ENCODE data around the gene SCGB2B2.
"Not testable (repeated sequence)": the region's sequence is repeated elsewhere in the genome, so short reads cannot be mapped to it uniquely, and the experiment has no call there.

SCGB2B2 gene

DNA sequence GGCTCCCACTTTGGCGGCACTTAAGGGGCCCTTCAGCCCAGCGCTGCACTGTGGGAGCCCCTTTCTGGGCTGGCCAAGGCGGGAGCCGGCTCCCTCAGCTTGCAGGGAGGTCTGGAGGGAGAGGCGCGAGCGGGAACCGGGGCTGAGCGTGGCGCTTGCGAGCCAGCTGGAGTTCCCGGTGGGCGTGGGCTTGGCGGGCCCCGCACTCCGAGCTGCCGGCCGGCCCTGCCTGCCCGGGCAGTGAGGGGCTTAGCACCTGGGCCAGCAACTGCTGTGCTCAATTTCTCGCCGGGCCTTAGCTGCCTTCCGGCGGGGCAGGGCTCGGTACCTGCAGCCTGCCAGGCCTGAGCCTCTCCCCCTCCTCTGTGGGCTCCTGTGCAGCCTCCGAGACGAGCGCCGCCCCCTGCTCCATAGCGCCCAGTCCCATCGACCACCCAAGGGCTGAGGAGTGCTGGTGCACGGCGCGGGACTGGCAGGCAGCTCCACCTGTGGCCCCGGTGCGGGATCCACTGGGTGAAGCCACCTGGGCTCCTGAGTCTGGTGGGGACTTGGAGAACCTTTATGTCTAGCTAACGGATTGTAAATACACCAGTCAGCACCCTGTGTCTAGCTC is 8.8 kb downstream of the SCGB2B2 start:
- DNase-seq, result not testable (repeated sequence)

DNA sequence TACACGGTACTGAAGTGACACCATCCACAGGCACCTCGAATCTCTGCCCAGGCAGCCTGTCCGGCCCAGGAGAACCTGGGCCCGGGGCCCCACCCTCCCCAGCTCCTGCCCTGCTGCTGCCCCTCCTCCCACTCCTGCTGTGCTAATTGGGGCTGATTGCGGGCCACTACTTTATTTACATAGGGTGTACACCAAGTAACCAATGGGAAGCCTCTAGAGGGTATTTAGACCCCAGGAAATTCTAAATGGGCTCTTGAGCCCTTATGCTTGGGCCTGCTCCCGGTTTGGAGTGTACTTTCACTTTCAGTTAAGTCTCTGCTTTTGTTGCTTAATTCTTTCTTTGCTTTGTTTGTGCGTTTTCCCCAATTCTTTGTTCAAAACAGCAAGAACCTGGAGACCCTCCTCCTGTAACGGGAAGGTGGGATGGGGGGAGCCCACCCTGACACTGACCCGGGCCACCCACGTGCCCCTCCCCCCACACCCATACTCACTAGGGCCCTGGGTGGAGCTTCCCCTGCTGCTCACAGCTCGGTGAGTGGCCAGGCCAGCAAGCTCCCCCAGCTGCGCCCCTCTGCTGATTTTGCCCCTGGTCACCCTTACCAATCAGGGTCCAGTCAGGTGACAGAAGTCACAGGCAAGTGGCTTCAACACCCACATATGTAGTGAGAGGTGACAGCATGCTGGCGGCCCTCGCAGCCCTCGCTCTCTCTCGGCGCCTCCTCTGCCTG is 9.4 kb downstream of the SCGB2B2 start:
- no peak for DNase-seq

DNA sequence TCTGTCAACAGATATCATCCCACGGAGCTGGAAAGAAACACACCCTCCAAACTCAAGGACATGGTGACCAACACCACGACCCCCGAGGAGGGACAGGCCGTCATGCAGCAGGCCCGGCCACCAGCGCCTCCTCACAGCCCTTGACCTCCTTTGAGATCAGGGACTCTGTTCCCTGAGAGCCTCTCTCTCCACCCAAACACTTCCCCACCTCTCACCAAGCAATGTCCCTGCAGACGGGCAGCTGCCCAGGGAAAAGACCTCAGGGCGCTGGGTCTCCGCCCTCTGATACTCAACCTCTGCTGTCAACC is 10.0 kb downstream of the SCGB2B2 start:
- no peak for DNase-seq

DNA sequence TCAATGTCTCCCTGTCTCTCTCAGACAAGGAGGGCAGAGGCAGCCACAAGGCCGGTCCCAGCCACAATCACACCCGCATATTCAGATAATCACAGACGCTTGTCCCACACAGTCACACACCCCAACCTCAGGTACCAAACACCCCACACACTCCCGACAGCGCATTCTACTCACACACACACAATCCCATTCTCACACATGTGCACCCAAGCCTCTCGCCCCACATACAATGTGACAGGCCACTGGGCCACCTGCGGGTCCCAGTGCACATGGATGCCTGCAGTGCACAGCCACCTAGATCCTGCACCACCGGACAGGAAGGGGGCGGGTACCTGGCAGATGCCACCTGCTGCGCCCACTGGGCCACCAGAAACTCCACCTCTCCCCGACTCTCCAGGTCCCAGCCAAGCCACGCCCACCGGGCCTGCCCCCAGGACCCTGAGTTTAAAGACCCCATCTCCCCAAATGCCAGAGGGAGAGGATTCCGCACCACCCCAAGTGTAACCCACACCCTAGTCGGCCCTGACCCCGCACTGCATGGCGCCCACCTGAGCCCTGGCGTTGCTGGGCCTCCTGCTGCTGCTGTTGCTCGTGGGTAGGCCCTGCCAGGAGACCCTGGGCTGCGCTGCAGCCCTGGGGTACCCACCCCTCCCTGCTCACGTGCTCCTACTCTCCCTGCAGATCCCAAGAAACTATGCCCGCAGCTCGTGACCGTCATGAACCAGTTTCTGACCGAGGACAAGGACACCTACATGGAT is 10.6 kb downstream of the SCGB2B2 start:
- no peak for DNase-seq

DNA sequence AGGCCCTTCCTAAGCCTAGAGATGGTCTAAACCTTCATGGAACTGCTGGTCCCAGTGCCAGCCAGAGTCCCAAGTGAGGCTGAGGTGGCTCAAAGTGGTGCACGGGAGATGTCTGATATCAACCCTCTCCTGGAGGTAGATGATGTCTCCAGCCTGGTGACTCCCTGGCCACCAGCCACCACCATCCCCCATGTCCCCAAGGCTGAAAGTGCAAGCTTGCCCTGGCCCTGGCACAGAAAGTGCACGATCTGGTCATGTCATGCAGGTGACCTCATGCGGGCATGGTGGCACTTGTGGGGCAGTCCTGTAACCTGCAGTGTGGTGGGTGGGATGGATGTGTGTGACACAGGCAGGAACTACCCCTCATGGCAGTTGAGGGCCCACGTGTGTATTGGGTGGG is 11.7 kb downstream of the SCGB2B2 start:
- DNase-seq, result not testable (repeated sequence)

DNA sequence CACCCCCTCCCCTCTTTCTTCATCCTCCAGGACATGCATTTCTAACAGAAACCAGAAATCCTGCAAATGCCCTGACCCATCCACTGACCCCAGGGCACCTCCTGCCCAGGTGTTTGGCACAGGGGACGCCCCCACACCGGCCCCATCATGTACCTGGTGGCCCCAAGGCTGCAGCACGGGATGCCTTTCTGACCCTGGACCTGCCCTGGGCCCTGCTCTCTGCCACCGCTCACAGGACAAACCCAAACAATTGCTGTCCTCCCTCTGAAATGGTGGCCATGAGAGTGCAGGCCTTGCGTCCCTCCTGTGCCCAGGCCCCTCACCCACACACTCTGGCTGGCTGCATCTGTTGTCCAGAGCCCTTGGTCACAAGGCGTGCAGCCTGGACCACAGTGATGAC is 12.1 kb downstream of the SCGB2B2 start:
- no peak for DNase-seq

DNA sequence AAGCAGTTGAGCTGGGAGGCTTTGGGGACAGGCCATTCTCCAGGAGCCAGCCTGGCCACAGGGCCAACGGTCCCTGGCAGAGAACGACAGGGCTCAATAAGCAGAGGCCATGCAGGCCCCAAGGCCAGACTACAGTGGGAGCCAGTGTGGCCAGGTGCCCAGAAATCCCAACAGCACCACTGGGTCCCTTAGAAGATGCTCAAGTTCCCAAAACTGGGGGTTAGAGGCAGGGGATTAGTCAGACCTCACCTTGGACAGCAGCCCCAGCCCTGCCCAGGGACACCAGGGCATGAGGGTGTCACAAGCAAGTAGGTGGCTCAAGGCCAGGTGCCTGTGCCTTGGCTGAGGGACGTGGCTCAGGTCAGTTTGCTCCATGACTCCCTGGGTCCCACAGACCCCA is 12.8 kb downstream of the SCGB2B2 start:
- no peak for DNase-seq

DNA sequence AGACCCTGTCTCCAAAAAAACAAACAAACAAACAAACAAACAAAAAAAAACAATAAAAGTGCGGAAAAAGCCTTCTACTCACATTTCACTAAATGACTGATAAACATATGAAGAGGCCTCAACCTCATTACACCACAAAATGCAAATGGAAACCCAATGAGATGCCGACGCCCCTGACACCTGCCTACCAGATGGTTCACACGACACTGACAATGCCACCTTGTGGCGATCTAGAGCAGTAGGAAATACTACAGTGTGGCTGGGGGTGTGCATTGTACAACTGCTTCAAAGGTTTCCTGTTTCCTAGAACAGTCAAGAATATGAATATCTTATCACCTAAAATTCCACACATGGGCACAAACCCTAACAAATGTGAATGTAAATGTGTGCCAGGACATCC is 14.0 kb downstream of the SCGB2B2 start:
- DNase-seq, result peak; percentile 62

DNA sequence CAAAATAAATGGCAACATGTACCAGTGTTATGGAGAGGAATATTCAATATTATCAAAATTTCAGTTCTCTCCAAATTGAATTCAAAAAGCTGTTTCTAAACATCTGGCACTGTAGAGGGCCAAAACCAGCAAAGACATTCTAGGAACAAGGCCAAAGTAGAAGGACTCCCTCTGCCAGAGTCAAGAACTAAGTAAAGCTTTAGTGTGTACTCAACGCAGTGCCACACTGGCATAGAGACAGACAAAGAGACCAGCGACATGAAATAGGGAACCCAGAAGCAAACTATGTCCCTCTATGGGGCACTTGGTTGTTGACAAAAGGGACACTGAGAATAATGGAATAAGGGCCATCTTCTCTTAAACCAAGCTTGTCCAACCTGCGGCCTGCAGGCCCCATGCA is 15.6 kb downstream of the SCGB2B2 start:
- no peak for DNase-seq

DNA sequence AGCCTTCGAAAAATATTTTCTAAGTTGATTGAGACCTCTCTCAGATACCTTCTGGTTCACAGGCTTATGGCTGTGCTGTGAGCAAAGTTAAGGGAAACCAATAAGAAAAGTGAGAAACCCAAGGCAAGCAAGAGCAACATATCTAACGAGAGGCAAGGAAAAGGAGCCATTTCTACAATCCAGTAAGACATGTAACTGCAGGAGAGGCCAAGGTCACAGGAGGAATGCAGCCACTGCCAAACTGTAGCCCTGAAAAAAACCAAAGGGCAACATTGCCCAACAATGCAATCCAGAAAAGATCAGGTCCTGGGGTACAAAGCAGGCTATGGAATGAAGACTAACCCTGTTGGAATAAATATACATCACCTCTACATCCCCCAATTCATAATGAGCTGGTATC is 21.3 kb downstream of the SCGB2B2 start:
- no peak for DNase-seq

DNA sequence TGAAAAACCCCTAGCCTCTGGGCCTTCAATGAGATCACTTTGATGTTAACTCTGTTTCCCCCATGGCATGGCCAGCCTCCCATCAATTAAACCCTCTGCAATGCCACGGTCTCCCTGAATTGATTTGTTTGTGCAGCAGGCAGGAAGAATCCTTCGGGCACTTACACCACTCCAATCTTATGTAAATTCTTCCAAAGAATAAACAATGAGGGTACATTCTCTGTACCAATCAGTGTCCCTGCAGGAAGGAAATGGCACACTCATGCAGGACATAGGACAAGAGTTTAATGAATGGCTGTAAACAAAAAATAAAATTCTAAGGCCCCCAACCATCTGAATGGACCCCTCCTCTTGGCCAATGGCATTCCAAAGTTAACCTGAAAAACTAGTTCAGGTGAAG is 22.2 kb downstream of the SCGB2B2 start:
- no peak for DNase-seq

DNA sequence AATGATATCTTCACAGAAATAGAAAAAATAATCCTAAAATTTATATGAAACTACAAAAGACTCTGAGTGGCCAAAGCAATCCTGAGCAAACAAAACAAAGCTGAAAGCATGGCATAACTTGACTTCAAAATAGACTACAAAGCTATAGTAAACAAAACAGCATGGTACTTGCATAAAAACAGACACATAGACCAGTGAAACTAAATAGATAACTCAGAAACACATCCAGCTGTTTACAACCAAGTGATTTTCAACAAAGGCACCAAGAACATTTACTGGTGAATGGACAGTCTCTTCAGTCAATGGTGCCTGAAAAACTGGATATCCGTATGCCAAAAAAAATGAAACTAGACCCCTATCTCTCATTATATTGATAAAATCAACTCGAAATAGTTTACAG is 25.2 kb downstream of the SCGB2B2 start:
- DNase-seq, result no peak

DNA sequence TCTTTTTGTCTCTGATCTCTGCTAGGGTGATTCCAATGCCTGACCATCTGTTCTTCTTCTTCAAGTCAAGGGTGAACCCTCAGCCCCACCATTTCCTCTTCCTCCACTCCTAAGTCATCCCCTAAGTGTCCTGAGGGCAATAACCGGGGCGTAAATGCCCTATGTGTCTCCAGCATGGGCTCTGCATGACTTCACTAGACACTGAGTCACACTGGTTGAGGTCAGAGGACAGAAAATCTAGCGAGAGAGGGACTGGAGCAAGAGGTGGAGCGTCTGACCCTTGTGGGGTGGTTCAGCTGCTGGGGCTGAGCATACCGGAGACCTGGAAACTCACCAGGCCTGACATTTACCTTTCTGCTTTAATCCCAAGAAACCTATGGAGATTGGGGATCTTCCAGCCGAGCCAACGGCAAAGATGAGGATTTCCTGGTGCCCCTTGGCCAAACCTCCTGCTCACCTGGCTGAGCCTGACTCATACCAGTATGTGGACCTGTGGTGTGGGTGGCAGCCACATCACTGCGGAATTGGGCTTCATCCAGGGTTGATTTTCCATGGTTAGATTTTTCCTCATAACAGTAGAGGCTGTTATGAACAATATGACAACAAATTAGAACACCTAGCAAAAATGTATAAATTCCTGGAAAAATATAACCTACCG is 26.9 kb downstream of the SCGB2B2 start:
- no peak for DNase-seq

DNA sequence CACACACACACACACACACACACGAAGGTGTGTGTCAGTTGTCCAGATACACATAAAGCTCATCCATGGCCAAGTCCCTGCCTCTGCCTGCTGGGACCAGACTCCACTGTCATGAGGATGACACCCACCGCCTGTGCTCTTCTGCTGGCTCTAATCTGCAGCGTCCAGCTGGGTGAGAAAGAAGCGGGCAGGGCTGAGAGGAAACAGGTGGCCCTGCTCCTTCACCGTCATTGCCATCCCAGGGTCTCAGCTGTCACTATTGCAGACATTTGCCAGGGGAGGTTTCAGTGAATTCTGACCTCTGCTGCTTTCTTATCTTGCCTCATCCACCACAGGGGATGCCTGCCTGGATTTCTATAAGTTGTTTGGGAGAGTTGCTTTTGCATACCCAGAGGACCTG is 31.4 kb downstream of the SCGB2B2 start:
- no peak for DNase-seq

DNA sequence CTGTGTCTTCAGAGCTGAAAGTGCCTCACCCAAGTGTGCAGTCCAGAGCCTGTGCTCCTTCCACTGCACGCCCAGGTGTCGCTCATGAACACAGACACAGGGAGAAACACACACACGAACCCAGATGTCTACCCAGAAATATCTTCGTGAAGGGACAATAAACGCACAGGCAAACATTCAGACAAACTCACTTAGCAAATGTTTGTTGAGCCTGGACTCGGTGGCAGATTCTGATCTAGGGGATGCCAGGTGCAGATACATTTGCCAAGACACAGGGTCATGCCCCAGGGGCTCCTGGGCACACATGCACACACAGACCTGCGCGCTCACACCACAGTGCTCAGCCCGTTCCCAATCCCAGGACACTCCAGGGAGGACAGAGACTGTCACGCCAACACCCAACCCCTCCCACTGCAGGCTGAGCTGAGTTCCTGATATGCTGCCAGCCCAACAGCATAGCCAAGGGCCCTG is 31.9 kb downstream of the SCGB2B2 start:
- no peak for DNase-seq

DNA sequence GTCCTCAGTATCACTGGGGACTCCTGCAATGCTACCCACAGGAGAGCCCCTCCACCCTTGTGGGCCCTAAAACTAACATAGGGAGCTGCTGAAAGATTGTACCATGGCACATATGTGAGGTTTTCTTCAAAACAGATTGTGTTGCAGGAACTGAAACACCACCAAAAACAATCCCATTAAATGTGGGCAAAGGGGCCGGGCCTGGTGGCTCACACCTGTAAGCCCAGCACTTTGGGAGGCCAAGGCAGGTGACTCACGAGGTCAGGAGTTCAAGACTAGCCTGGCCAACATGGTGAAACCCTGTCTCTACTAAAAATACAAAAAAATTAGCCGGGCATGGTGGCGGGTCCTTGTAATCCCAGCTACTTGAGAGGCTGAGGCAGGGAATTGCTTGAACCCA is 34.7 kb downstream of the SCGB2B2 start:
- DNase-seq, result no peak

DNA sequence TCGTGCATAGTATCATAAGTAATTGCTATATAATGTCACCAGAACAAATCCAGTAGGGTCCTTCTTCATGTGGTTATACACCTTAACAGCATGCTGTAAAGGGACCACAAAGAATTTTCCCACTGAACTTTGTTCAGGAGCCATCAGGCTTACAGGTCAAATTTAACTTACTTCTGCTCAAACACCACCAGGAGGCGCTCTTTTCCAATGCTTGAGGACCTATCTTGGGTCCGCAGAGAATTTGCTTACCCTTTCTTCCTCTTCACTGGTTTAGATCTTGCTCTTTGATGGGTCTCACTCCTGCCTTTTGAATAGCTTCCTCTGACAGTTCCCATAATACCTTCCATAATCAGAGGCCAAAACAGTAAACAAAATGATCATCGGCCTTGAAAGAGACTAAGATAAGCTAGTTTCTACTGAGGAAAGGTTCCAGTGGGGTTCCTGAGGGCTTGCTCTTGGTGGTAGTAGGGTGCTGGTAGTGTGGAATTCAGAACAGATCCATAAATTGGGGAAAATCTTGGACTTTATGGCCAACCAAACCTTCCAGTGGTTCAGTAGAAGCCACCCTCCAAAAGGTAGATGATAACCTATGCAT is 37.4 kb downstream of the SCGB2B2 start:
- peak; percentile 74 for DNase-seq

DNA sequence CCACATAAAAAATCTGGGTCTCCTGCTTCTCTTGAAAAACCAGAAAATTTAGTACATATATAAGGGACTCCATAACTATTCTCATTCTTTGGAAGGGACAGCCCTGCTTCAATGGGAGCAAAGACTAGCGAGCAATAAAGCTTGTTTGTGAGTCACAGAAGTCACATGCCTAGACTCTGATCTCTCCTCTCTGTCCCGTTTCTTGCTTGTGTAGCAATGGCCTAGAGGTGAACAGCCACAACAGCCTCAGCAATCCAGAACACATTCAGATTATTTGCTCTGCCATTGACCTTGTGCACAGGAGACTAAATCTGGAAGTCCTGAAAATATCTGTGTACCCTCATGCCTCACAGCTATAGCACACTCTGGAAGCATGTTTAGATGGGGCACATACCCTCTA is 43.2 kb downstream of the SCGB2B2 start:
- DNase-seq, result no peak

All from activated CD4-positive, alpha-beta T cell treated with anti-CD3 and anti-CD28 coated beads for 48 hours (primary cell).